Lung (tissue), 16 donors: ENCODE results near the gene C15orf39. TPM values are rescaled to one million over a fixed set of nuclear protein-coding genes. Genes with fewer than 3 reads are reported as not detected.

Source experiments
- ATAC-seq: fragments of 200-7000 bp; cut with Tn5 transposase; one replicate; pipeline ENCODE4 v1.9.1; 2020; ENCODE audit warnings: moderate number of reproducible peaks; ENCODE audit not compliant: insufficient read depth, low FRiP score
- DNase-seq, 3 donors: peaks; one replicate each; pipeline ENCODE4 v3.0.0-alpha.2; 2013 to 2017
- H3K27ac ChIP-seq, 2 donors: one replicate each; pipeline ENCODE4 v1.5.1; 2013; ENCODE audit warnings: mild to moderate bottlenecking in 2 of 2, moderate library complexity in 2 of 2, control low read depth in 1 of 2, inconsistent platforms in 1 of 2, low read depth in 1 of 2, low read length in 1 of 2
- H3K27me3 ChIP-seq, 3 donors: one replicate each; pipeline ENCODE4 v1.5.1; 2013; ENCODE audit warnings: low read length in 2 of 3; ENCODE audit not compliant: control insufficient read depth in 3 of 3, insufficient read depth in 3 of 3
- H3K36me3 ChIP-seq, 4 donors: one replicate each; pipeline ENCODE4 v1.5.1; 2013; ENCODE audit warnings: low read length in 4 of 4, mild to moderate bottlenecking in 1 of 4, moderate library complexity in 1 of 4; ENCODE audit not compliant: control insufficient read depth in 4 of 4, insufficient read depth in 4 of 4
- H3K4me1 ChIP-seq, 5 donors: one replicate each; pipeline ENCODE4 v1.5.1; 2013; ENCODE audit warnings: low read length in 5 of 5, mild to moderate bottlenecking in 2 of 5, moderate library complexity in 1 of 5; ENCODE audit not compliant: control insufficient read depth in 5 of 5, insufficient read depth in 5 of 5
- H3K4me3 ChIP-seq: one replicate; pipeline ENCODE4 v1.5.1; 2013; ENCODE audit warnings: mild to moderate bottlenecking, control low read depth, moderate library complexity
- H3K9ac ChIP-seq, 2 donors: one replicate each; pipeline ENCODE4 v1.5.1; 2013; ENCODE audit warnings: low read length in 2 of 2, control low read depth in 1 of 2; ENCODE audit not compliant: insufficient read depth in 1 of 2
- H3K9me3 ChIP-seq, 4 donors: one replicate each; pipeline ENCODE4 v1.5.1; 2013; ENCODE audit warnings: low read length in 3 of 4, mild to moderate bottlenecking in 1 of 4, moderate library complexity in 1 of 4; ENCODE audit not compliant: control insufficient read depth in 4 of 4, insufficient read depth in 3 of 4
- CTCF ChIP-seq: IDR thresholded peaks from 2 replicates; pipeline ENCODE4 v1.5.1; 2012; ENCODE audit warnings: mild to moderate bottlenecking; ENCODE audit errors: control extremely low read depth, extremely low read depth
- WGBS, 2 donors: extraction: QIAGEN DNeasy Blood & Tissue Kit; methylation state at CpG; one replicate each; pipeline ENCODE4 v1.1.7; 2013; 5-methylcytosine and 5-hydroxymethylcytosine counted together
- long read RNA-seq, 5 donors: transcript quantifications; one replicate each; lab custom pipeline, GENCODE V29; 2026
- polyA plus RNA-seq, 2 donors: library from polyadenylated mRNA; stranded (reverse); fragments of 200-250 nt; gene quantifications; one replicate each; pipeline ENCODE4 v1.2.1, GENCODE V29; 2013
- total RNA-seq, 2 donors: library from RNA; depleted of rRNA in 1 of 2; stranded (reverse); fragments of >200 nt in 1 of 2; gene quantifications; one replicate each; pipeline ENCODE4 v1.2.1, GENCODE V29; 2014 to 2021
- donor health status: control.
- donor health status: control.
- donor health status: Bipolar disorder and iron deficiency.
- donor health status: healthy.
- donor health status: DM: yes; HTN: yes; CAD: no.

Gene C15orf39
- total RNA-seq: 10 to 100 TPM; 16.8 to 57.7 TPM
- polyA plus RNA-seq: 10 to 100 TPM; 13.1 to 34.4 TPM
- long read RNA-seq, donor 1, full-length matches to known transcripts: 12 of 20 reads
- long read RNA-seq, donor 1, partial matches to known transcripts: 8 of 20 reads
- long read RNA-seq, donor 1, other reads (novel, unspliced or antisense): 0 of 20 reads
- long read RNA-seq, donor 2, transcript C15orf39-206 (1 exons, 3,152 nt): major isoform, 10 of 10 reads
- long read RNA-seq, donor 2, partial matches to known transcripts: 0 of 10 reads
- long read RNA-seq, donor 2, other reads (novel, unspliced or antisense): 0 of 10 reads
- long read RNA-seq, donor 3, full-length matches to known transcripts: 11 of 11 reads
- long read RNA-seq, donor 3, partial matches to known transcripts: 0 of 11 reads
- long read RNA-seq, donor 3, other reads (novel, unspliced or antisense): 0 of 11 reads
- long read RNA-seq, donor 4, transcript C15orf39-206 (1 exons, 3,152 nt): major isoform, 10 of 15 reads
- long read RNA-seq, donor 4, partial matches to known transcripts: 5 of 15 reads
- long read RNA-seq, donor 4, other reads (novel, unspliced or antisense): 0 of 15 reads
- long read RNA-seq, donor 5, full-length matches to known transcripts: 18 of 34 reads
- long read RNA-seq, donor 5, partial matches to known transcripts: 16 of 34 reads
- long read RNA-seq, donor 5, other reads (novel, unspliced or antisense): 0 of 34 reads

GRCh38 chr15:75201616-75202250, at the start of gene C15orf39:
Gene C15orf39 (plus strand): TSS chr15:75201882. CDS start chr15:75206049, 4,167 bp downstream.
- DNase-seq (peak; percentile 80 to 86 (median 80)), ATAC-seq (peak; percentile 82)
- H3K36me3 ChIP-seq: peaks cover 0 to 10% (median 0%) of the 10 kb centered on the region in 4 donors
- peak within 1 kb of the TSS; percentile 16 to 47 for H3K9ac ChIP-seq
- no peaks in the 10 kb centered on the region for H3K9me3 ChIP-seq
- peak; percentile 53 for TF ChIP-seq CTCF
- peak within 1 kb of the TSS; percentile 85 for H3K4me3 ChIP-seq
- peak within 1 kb of the TSS; percentile 95 to 96 for H3K27ac ChIP-seq
- 0% methylated on average over 64 to 84 of the region's 84 CpGs for whole genome bisulfite sequencing, 2 donors
- peaks cover 0 to 4% (median 0%) of the 10 kb centered on the region in 3 donors for H3K27me3 ChIP-seq
- peaks cover 3 to 32% (median 13%) of the 10 kb centered on the region in 5 donors for H3K4me1 ChIP-seq

GRCh38 chr15:75152382-75153079, 49.2 kb upstream of the C15orf39 start:
- peaks cover 0 to 2% (median 0%) of the 10 kb centered on the region in 5 donors for H3K4me1 ChIP-seq
- no peaks in the 10 kb centered on the region for H3K36me3 ChIP-seq
- H3K27me3 ChIP-seq: no peaks in the 10 kb centered on the region
- 89 to 94% methylated on average over 2 of the region's 2 CpGs for WGBS, 2 donors
- TF ChIP-seq CTCF: no peak
- no peak overlapping the region for H3K4me3 ChIP-seq
- no peak overlapping the region for H3K27ac ChIP-seq
- DNase-seq: no peak
- ATAC-seq: no peak
- H3K9ac ChIP-seq: no peak overlapping the region
- H3K9me3 ChIP-seq: peaks cover 0 to 2% (median 0%) of the 10 kb centered on the region in 4 donors

- no peak for ATAC-seq
- Histone ChIP-seq H3K36me3 (no peaks in the 10 kb centered on the region), H3K27ac (no peak overlapping the region), H3K4me3 (no peak overlapping the region), H3K9me3 (peaks cover 0 to 2% (median 0%) of the 10 kb centered on the region in 4 donors), H3K9ac (no peak overlapping the region), H3K4me1 (peaks cover 0 to 2% (median 0%) of the 10 kb centered on the region in 5 donors), H3K27me3 (no peaks in the 10 kb centered on the region)
- TF ChIP-seq CTCF: no peak
- peak in 2 of 3 donors; percentile 35 to 39 for DNase-seq
- WGBS, 2 donors: 55 to 70% methylated on average over 4 of the region's 4 CpGs
These were observed 48.6 kb upstream of the C15orf39 start for GRCh38 chr15:75153087-75153486.
